ENCODE results near the gene GRK1.

DNA sequence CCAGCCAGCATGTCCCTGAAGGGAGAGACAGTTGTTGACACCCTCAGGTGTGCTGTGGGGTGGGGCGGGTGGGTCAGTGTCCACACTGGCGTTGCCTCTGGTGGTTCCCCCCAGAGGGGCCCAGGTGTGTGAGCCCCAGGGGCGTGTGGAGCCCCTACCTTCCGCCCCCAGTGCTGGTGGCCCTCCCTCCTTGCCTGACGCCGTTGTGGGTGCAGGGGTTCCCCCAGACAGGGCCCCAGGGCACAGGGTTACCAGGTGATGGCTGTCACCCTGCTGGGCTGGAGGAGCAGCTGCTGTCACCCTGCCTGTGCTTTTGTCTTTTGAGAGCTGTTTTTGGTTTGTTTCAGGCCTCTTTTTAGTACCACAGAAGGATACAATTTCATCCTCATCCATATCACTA is 36.2 kb upstream of the GRK1 start:
- TF ChIP-seq, protein P1, sequence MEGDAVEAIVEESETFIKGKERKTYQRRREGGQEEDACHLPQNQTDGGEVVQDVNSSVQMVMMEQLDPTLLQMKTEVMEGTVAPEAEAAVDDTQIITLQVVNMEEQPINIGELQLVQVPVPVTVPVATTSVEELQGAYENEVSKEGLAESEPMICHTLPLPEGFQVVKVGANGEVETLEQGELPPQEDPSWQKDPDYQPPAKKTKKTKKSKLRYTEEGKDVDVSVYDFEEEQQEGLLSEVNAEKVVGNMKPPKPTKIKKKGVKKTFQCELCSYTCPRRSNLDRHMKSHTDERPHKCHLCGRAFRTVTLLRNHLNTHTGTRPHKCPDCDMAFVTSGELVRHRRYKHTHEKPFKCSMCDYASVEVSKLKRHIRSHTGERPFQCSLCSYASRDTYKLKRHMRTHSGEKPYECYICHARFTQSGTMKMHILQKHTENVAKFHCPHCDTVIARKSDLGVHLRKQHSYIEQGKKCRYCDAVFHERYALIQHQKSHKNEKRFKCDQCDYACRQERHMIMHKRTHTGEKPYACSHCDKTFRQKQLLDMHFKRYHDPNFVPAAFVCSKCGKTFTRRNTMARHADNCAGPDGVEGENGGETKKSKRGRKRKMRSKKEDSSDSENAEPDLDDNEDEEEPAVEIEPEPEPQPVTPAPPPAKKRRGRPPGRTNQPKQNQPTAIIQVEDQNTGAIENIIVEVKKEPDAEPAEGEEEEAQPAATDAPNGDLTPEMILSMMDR (conservative IDR thresholded peaks at IDR 0.05; ENCODE audit: low read depth in 2 of 2) = no peak
- no peak for TF ChIP-seq JUNB (IDR thresholded peaks at IDR 0.05; ENCODE audit: unreplicated experiment)
- TF ChIP-seq EZH2 (IDR thresholded peaks at IDR 0.05; ENCODE audit: low read depth, unreplicated experiment) = no peak
- TF ChIP-seq POLR2AphosphoS5 (IDR thresholded peaks at IDR 0.05; ENCODE audit: low read depth) = no peak

Data from GM23338 (cell line).